HepG2 (cell line): Measurements from ENCODE around the gene TWIST2. TPM values are rescaled to one million over a fixed set of nuclear protein-coding genes. Genes with fewer than 3 reads are reported as not detected.

Experiments
- ATAC-seq: fragments of 200-7000 bp; cut with Tn5 transposase; 3 replicates; pipeline ENCODE4 v1.9.1; 2020; ENCODE audit warnings: mild to moderate bottlenecking, moderate library complexity
- BruUV-seq: library from RNA; stranded (reverse); fragments of 400-500 nt; replicated peaks from 2 replicates; lab custom pipeline; 2021; lab: Mats Ljungman, UMichigan
- CTCF ChIA-PET: fragments of 300-600 bp; formaldehyde crosslinking; extraction: SDS; loops from one replicate; lab custom pipeline; 2021; ENCODE audit warnings: low total read pairs, inconsistent platforms, low intra/inter-chr PET ratio; lab: Yijun Ruan, JAX
- POLR2A ChIA-PET: fragments of 350-600 bp; sonication (Branson Sonifier 250); formaldehyde crosslinking; loops from one replicate; lab custom pipeline; 2020; ENCODE audit warnings: antibody characterized with exemption, inconsistent platforms; lab: Yijun Ruan, JAX
- DNase-seq: peaks from one replicate; pipeline ENCODE4 v3.0.0-alpha.2; 2015; ENCODE audit warnings: low spot score
- FAIRE-seq: peaks from 3 replicates; lab custom pipeline; 2011; peaks lifted over from hg19 to GRCh38; lab: Jason Lieb, UNC
- H2AFZ ChIP-seq: one replicate; pipeline ENCODE4 v1.6.1; 2011; ENCODE audit warnings: low read length, inconsistent platforms
- H3K27ac ChIP-seq: fragments of 300-600 bp; 3 replicates; pipeline ENCODE4 v1.8.0; 2011; ENCODE audit warnings: mixed run types, mild to moderate bottlenecking, mixed read lengths, low read length, inconsistent platforms; ENCODE audit not compliant: insufficient read depth; ENCODE audit errors: extremely low read length
- H3K27me3 ChIP-seq, 2 experiments: fragments of 200-600 bp in 1 of 2; 2 replicates in 1 of 2; 3 replicates in 1 of 2; pipeline versions ENCODE4 v1.6.0 to v1.8.0; 2011; ENCODE audit warnings: low read length in 2 of 2, mild to moderate bottlenecking in 2 of 2, moderate library complexity in 2 of 2, inconsistent platforms in 1 of 2; ENCODE audit not compliant: insufficient read depth in 2 of 2, control insufficient read depth in 1 of 2
- H3K36me3 ChIP-seq, 2 experiments: fragments of 200-600 bp in 1 of 2; replicated peaks in 1 of 2; 2 replicates in 1 of 2; 3 replicates in 1 of 2; pipeline versions ENCODE4 v1.5.1 to v1.8.0; 2011; ENCODE audit warnings: low read length in 2 of 2, inconsistent platforms in 1 of 2; ENCODE audit not compliant: insufficient read depth in 2 of 2, control insufficient read depth in 1 of 2
- H3K4me1 ChIP-seq: 2 replicates; pipeline ENCODE4 v1.5.1; 2012; ENCODE audit warnings: low read length, inconsistent platforms; ENCODE audit not compliant: insufficient read depth
- H3K4me2 ChIP-seq: 2 replicates; pipeline ENCODE4 v1.6.0; 2011; ENCODE audit warnings: low read depth, low read length, inconsistent platforms
- H3K4me3 ChIP-seq, 3 experiments: fragments of 200-600 bp in 1 of 3; sonication (generic), shearing (Covaris generic) in 1 of 3; replicated peaks in 1 of 3; 2 replicates each; pipeline ENCODE4 v1.5.1; 2011 to 2016; ENCODE audit warnings: low read length in 3 of 3, inconsistent platforms in 2 of 3, low read depth in 2 of 3, mild to moderate bottlenecking in 2 of 3, control low read depth in 1 of 3, mixed read lengths in 1 of 3; ENCODE audit not compliant: insufficient read depth in 1 of 3
- H3K79me2 ChIP-seq: one replicate; pipeline ENCODE4 v1.6.1; 2011; ENCODE audit warnings: low read length, inconsistent platforms; ENCODE audit not compliant: insufficient read depth
- H3K9ac ChIP-seq: 2 replicates; pipeline ENCODE4 v1.6.0; 2011; ENCODE audit warnings: mild to moderate bottlenecking, low read depth, low read length, inconsistent platforms; ENCODE audit not compliant: insufficient read depth
- H3K9me3 ChIP-seq: 2 replicates; pipeline ENCODE4 v1.5.1; 2012; ENCODE audit warnings: mild to moderate bottlenecking, low read length
- H4K20me1 ChIP-seq: 2 replicates; pipeline ENCODE4 v1.6.0; 2011; ENCODE audit warnings: inconsistent platforms, mild to moderate bottlenecking, low read length, moderate library complexity; ENCODE audit not compliant: insufficient read depth
- ATRX ChIP-seq: sonication (generic); formaldehyde crosslinking; IDR thresholded peaks from 2 replicates; pipeline ENCODE4 v1.4.0; 2020; ENCODE audit warnings: missing genetic modification reagents, borderline replicate concordance
- EZH2 ChIP-seq: conservative IDR thresholded peaks from 2 replicates; pipeline ENCODE4 v1.6.1; 2012; ENCODE audit warnings: mild to moderate bottlenecking, low read depth, low read length, moderate library complexity
- IRF2 ChIP-seq: IDR thresholded peaks from 2 replicates; pipeline ENCODE4 v1.6.1; 2018; ENCODE audit warnings: missing genetic modification reagents, missing compliant biosample characterization
- JARID2 ChIP-seq: sonication (generic); formaldehyde crosslinking; IDR thresholded peaks from 2 replicates; pipeline ENCODE4 v1.8.1; 2023; ENCODE audit warnings: missing genetic modification reagents, inconsistent platforms; ENCODE audit not compliant: insufficient replicate concordance
- MBNL3 ChIP-seq: fragments of 250-450 bp; sonication (Bioruptor Pico); conservative IDR thresholded peaks from 2 replicates; pipeline ENCODE4 v1.8.0; 2022; ENCODE audit warnings: mild to moderate bottlenecking, inconsistent platforms
- NFAT5 ChIP-seq: sonication (generic); formaldehyde crosslinking; IDR thresholded peaks from 2 replicates; pipeline ENCODE4 v1.4.0; 2020; ENCODE audit warnings: missing genetic modification reagents
- NFE2 ChIP-seq: sonication (generic); formaldehyde crosslinking; IDR thresholded peaks from 2 replicates; pipeline ENCODE4 v1.4.0; 2020; ENCODE audit warnings: missing genetic modification reagents
- THAP7 ChIP-seq: sonication (generic); formaldehyde crosslinking; IDR thresholded peaks from 2 replicates; pipeline ENCODE4 v1.8.1; 2023; ENCODE audit warnings: mild to moderate bottlenecking, missing genetic modification reagents
- ZFP91 ChIP-seq: sonication (generic); formaldehyde crosslinking; IDR thresholded peaks from 2 replicates; pipeline ENCODE4 v1.9.0; 2022; ENCODE audit warnings: missing genetic modification reagents, mild to moderate bottlenecking, borderline replicate concordance
- ZNF264 ChIP-seq: sonication (generic); formaldehyde crosslinking; IDR thresholded peaks from 2 replicates; pipeline ENCODE4 v1.4.0; 2020; ENCODE audit warnings: missing genetic modification reagents
- ZNF296 ChIP-seq: sonication (generic); formaldehyde crosslinking; conservative IDR thresholded peaks from 2 replicates; pipeline ENCODE4 v1.5.0; 2020; ENCODE audit warnings: mild to moderate bottlenecking, missing genetic modification reagents
- ZSCAN22 ChIP-seq: sonication (generic); formaldehyde crosslinking; IDR thresholded peaks from 2 replicates; pipeline ENCODE4 v1.4.0; 2020; ENCODE audit warnings: mild to moderate bottlenecking, missing genetic modification reagents
- WGBS: methylation state at CpG from one replicate; pipeline ENCODE4 v1.1.6; 2017; ENCODE audit warnings: low lambda C conversion rate; 5-methylcytosine and 5-hydroxymethylcytosine counted together
- in situ Hi-C: cut with HindIII; loops from 2 replicates; pipeline ENCODE4 v1.10.0; 2017; ENCODE audit warnings: low pct_unique_long_range_greater_than_20kb; ENCODE audit not compliant: extremely low pct_ligation_motif_present
- intact Hi-C: fragments of 100-400 bp; cut with micrococcal nuclease; formaldehyde crosslinking; loops from one replicate; pipeline ENCODE4 v1.10.0; 2022; ENCODE audit not compliant: unreplicated experiment
- polyA plus RNA-seq, 8 experiments: library from polyadenylated mRNA; depleted of rRNA in 3 of 8; stranded (reverse) in 7 of 8; unstranded in 1 of 8; fragments of >200 nt; fragmentation: Illumina TruSeq in 4 of 8; extraction: Trizol in 4 of 8; gene quantifications; 2 replicates each; pipeline versions ENCODE4 v1.2.1 to v1.2.3, GENCODE V29; 2011 to 2016; ENCODE audit warnings: low read depth in 4 of 8, missing spikeins in 1 of 8, mixed read lengths in 1 of 8; ENCODE audit not compliant: insufficient read depth in 1 of 8
- total RNA-seq, 5 experiments: library from RNA; depleted of rRNA; stranded (reverse); fragments of >200 nt; fragmentation: Illumina TruSeq; extraction: Trizol; gene quantifications; 2 replicates each; pipeline ENCODE4 v1.2.3, GENCODE V29; 2016; ENCODE audit warnings: low read depth in 1 of 5

The TWIST2 gene
- total and polyA plus RNA-seq, 2 of the 13 experiments (the other 11 are each of a cell fraction or from before 2014, with no cell fraction given) = 0.08 to 0.11 TPM

- ChIA-PET POLR2A (no interaction called here), CTCF (no interaction called here)
- no peaks in the 10 kb centered on the region for H3K9me3 ChIP-seq
- H3K9ac ChIP-seq = no peak overlapping the region
- ATAC-seq (no peak), FAIRE-seq (no peak), DNase-seq (no peak)
- in situ Hi-C loops = no loop called here
- no peaks in the 10 kb centered on the region for H3K79me2 ChIP-seq
- no peaks in the 10 kb centered on the region for H3K4me1 ChIP-seq
- TF ChIP-seq NFAT5 (CRISPR knock-in tag) (no peak), EZH2 (no peak), ZNF264 (CRISPR knock-in tag) (no peak), ZNF296 (CRISPR knock-in tag) (no peak), JARID2 (no peak), ZFP91 (CRISPR knock-in tag) (no peak), IRF2 (no peak), ATRX (no peak), ZSCAN22 (CRISPR knock-in tag) (no peak), THAP7 (CRISPR knock-in tag) (no peak), MBNL3 (CRISPR knock-in tag) (no peak), NFE2 (CRISPR knock-in tag) (no peak)
- no peak overlapping the region for H3K4me2 ChIP-seq
- intact Hi-C loops = no loop called here
- WGBS = 10% methylated on average over 9 of the region's 14 CpGs
- H3K27ac ChIP-seq = no peak overlapping the region
- H3K36me3 ChIP-seq = no peaks in the 10 kb centered on the region
- H3K4me3 ChIP-seq = no peak overlapping the region
- peaks cover 11 to 77% of the 10 kb centered on the region in 2 experiments for H3K27me3 ChIP-seq
- H4K20me1 ChIP-seq = no peaks in the 10 kb centered on the region
- H2AFZ ChIP-seq = no peak overlapping the region
- no TSS peak for BruUV-seq
These were observed 69.1 kb downstream of the TWIST2 start for GRCh38 chr2:238916875-238917590.
